Measurements from ENCODE around the gene GALNT18. TPM values are rescaled to one million over a fixed set of nuclear protein-coding genes. Genes with fewer than 3 reads are reported as not detected.

The GALNT18 gene
- total and polyA plus RNA-seq, 4 donors, result 2.1 to 11.0 (median 3.8) TPM

DNA sequence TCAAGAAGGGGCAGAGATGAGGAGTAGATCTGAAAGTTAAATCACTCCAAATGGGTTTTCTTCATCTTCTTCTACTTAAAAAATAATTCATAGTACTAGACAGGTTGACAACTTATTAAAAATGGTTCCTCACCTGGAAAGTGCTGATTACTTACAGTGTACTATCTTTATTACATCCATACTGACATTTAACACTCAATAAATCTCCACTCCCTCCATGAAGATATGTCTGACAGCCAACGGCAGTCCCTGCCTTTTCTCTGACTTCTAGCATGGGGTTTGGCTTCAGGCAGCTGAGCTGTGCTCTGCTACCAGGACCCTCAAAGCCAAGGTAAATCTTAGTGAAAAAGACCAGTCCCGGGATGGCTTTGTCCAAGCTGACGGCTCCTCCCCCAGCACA, 135.4 kb downstream of the GALNT18 start:
- Histone ChIP-seq H3K36me3 (ENCODE audit: control insufficient read depth in 4 of 4, insufficient read depth in 3 of 4, low read depth in 1 of 4, low read length in 3 of 4) (no peaks in the 10 kb centered on the region), H3K4me1 (ENCODE audit: control insufficient read depth in 4 of 4, insufficient read depth in 4 of 4, low read length in 3 of 4) (no peaks in the 10 kb centered on the region), H3K27ac (ENCODE audit: low read depth in 1 of 2, low read length in 2 of 2) (no peak overlapping the region), H3K4me3 (ENCODE audit: low read depth in 1 of 3, low read length in 3 of 3) (no peak overlapping the region), H3K27me3 (ENCODE audit: control insufficient read depth in 4 of 4, insufficient read depth in 4 of 4, low read length in 3 of 4) (no peaks in the 10 kb centered on the region), H3K9me3 (ENCODE audit: control insufficient read depth in 4 of 4, low read length in 3 of 4) (no peaks in the 10 kb centered on the region), H3K9ac (ENCODE audit: low read depth in 1 of 2, low read length in 2 of 2) (no peak overlapping the region)
- DNase-seq (ENCODE audit: low spot score), result no peak
- TF ChIP-seq RXRA (IDR thresholded peaks at IDR 0.05) (no peak), NR2F2 (IDR thresholded peaks at IDR 0.05) (no peak), YY1 (IDR thresholded peaks at IDR 0.05) (no peak), SP1 (IDR thresholded peaks at IDR 0.05) (no peak), ATF3 (IDR thresholded peaks at IDR 0.05) (no peak)
- 79% methylated on average over 3 of the region's 3 CpGs for WGBS

- Histone ChIP-seq H3K36me3 (ENCODE audit: control insufficient read depth in 4 of 4, insufficient read depth in 3 of 4, low read depth in 1 of 4, low read length in 3 of 4) (no peaks in the 10 kb centered on the region), H3K9me3 (ENCODE audit: control insufficient read depth in 4 of 4, low read length in 3 of 4) (no peaks in the 10 kb centered on the region), H3K4me3 (ENCODE audit: low read depth in 1 of 3, low read length in 3 of 3) (no peak overlapping the region), H3K27me3 (ENCODE audit: control insufficient read depth in 4 of 4, insufficient read depth in 4 of 4, low read length in 3 of 4) (no peaks in the 10 kb centered on the region), H3K9ac (ENCODE audit: low read depth in 1 of 2, low read length in 2 of 2) (no peak overlapping the region), H3K4me1 (ENCODE audit: control insufficient read depth in 4 of 4, insufficient read depth in 4 of 4, low read length in 3 of 4) (no peaks in the 10 kb centered on the region), H3K27ac (ENCODE audit: low read depth in 1 of 2, low read length in 2 of 2) (no peak overlapping the region)
- DNase-seq (ENCODE audit: low spot score), result no peak
- WGBS, result 89% methylated on average over 3 of the region's 3 CpGs
- no peak for TF ChIP-seq ZBTB33 (IDR thresholded peaks at IDR 0.05)
- TF ChIP-seq, protein P1, sequence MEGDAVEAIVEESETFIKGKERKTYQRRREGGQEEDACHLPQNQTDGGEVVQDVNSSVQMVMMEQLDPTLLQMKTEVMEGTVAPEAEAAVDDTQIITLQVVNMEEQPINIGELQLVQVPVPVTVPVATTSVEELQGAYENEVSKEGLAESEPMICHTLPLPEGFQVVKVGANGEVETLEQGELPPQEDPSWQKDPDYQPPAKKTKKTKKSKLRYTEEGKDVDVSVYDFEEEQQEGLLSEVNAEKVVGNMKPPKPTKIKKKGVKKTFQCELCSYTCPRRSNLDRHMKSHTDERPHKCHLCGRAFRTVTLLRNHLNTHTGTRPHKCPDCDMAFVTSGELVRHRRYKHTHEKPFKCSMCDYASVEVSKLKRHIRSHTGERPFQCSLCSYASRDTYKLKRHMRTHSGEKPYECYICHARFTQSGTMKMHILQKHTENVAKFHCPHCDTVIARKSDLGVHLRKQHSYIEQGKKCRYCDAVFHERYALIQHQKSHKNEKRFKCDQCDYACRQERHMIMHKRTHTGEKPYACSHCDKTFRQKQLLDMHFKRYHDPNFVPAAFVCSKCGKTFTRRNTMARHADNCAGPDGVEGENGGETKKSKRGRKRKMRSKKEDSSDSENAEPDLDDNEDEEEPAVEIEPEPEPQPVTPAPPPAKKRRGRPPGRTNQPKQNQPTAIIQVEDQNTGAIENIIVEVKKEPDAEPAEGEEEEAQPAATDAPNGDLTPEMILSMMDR (IDR thresholded peaks at IDR 0.05; ENCODE audit: low read depth, low read length, missing input control), result no peak
- TF ChIP-seq SP1 (IDR thresholded peaks at IDR 0.05), result no peak
- no peak for TF ChIP-seq GABPA (IDR thresholded peaks at IDR 0.05 in 1 of 2, conservative IDR thresholded peaks at IDR 0.05 in 1 of 2)
- TF ChIP-seq HNF4A (conservative IDR thresholded peaks at IDR 0.05), result no peak
- TF ChIP-seq RXRA (IDR thresholded peaks at IDR 0.05), result no peak
- no peak for TF ChIP-seq YY1 (IDR thresholded peaks at IDR 0.05)
- TF ChIP-seq EGR1 (IDR thresholded peaks at IDR 0.05; ENCODE audit: low read depth in 2 of 2), result no peak
Measured at GRCh38 chr11:11486002-11486401, 135.8 kb downstream of the GALNT18 start.

DNA sequence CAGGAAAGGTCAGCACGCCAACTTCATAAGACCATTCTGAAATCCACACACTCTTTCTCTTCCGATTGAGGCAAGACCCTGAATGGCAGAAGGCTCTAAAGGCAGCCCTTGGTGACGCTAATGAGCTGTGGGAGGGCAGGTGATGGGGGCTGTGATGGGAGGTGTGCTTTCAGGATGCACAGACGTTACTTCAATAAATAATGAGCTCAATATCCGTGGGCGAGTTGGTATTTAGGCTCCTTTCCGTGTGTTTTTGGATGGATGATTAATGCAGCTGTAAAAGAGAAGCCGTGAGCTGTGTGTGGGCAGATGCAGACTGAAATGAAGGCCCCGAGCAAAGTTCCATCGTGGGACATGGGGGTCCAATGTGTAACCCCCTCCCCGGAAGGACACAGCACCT, 138.2 kb downstream of the GALNT18 start:
- 91% methylated on average over 11 of the region's 11 CpGs for WGBS

More for the DNA sequence above, 138.2 kb downstream of the GALNT18 start:
- Histone ChIP-seq H3K9me3 (ENCODE audit: control insufficient read depth in 4 of 4, low read length in 3 of 4) (no peaks in the 10 kb centered on the region), H3K27ac (ENCODE audit: low read depth in 1 of 2, low read length in 2 of 2) (no peak overlapping the region), H3K27me3 (ENCODE audit: control insufficient read depth in 4 of 4, insufficient read depth in 4 of 4, low read length in 3 of 4) (no peaks in the 10 kb centered on the region), H3K4me1 (ENCODE audit: control insufficient read depth in 4 of 4, insufficient read depth in 4 of 4, low read length in 3 of 4) (no peaks in the 10 kb centered on the region), H3K9ac (ENCODE audit: low read depth in 1 of 2, low read length in 2 of 2) (no peak overlapping the region), H3K4me3 (ENCODE audit: low read depth in 1 of 3, low read length in 3 of 3) (no peak overlapping the region), H3K36me3 (ENCODE audit: control insufficient read depth in 4 of 4, insufficient read depth in 3 of 4, low read depth in 1 of 4, low read length in 3 of 4) (no peaks in the 10 kb centered on the region)
- DNase-seq (ENCODE audit: low spot score), result no peak
- TF ChIP-seq, protein P2, sequence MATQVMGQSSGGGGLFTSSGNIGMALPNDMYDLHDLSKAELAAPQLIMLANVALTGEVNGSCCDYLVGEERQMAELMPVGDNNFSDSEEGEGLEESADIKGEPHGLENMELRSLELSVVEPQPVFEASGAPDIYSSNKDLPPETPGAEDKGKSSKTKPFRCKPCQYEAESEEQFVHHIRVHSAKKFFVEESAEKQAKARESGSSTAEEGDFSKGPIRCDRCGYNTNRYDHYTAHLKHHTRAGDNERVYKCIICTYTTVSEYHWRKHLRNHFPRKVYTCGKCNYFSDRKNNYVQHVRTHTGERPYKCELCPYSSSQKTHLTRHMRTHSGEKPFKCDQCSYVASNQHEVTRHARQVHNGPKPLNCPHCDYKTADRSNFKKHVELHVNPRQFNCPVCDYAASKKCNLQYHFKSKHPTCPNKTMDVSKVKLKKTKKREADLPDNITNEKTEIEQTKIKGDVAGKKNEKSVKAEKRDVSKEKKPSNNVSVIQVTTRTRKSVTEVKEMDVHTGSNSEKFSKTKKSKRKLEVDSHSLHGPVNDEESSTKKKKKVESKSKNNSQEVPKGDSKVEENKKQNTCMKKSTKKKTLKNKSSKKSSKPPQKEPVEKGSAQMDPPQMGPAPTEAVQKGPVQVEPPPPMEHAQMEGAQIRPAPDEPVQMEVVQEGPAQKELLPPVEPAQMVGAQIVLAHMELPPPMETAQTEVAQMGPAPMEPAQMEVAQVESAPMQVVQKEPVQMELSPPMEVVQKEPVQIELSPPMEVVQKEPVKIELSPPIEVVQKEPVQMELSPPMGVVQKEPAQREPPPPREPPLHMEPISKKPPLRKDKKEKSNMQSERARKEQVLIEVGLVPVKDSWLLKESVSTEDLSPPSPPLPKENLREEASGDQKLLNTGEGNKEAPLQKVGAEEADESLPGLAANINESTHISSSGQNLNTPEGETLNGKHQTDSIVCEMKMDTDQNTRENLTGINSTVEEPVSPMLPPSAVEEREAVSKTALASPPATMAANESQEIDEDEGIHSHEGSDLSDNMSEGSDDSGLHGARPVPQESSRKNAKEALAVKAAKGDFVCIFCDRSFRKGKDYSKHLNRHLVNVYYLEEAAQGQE (IDR thresholded peaks at IDR 0.05), result no peak

Measured in liver (tissue), 9 donors.